DND-41 (cell line): ENCODE measurements around the gene NSMF.

Experiments used
- CTCF ChIP-seq: IDR thresholded peaks from 2 replicates; pipeline ENCODE4 v1.5.1; 2012; ENCODE audit warnings: borderline replicate concordance, low read length, moderate library complexity, mild to moderate bottlenecking; ENCODE audit not compliant: poor library complexity, severe bottlenecking; ENCODE audit errors: extremely low read depth
- EZH2 ChIP-seq: IDR thresholded peaks from 3 replicates; pipeline ENCODE4 v1.6.1; 2012; ENCODE audit warnings: borderline replicate concordance, low read depth, mild to moderate bottlenecking, moderate library complexity, low read length, inconsistent platforms; ENCODE audit not compliant: severe bottlenecking

DNA sequence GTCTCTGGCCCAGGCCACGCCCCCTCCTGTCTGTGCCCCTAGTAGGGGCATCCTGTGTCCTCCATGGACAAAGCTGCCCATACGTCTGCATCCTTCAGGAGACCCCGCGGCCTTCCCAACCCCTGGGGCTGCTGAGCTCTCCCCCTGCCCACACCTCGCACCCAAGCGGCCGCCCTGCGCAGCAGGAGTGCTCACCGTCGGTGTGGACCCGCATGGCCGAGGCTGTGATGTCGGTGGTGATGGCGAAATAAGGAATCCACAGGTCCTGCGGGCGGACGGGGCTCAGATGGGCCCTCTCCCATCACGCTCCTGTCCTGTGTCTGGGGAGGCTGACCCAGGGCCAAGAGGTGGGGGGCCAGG is 4.8 kb upstream of the NSMF start:
- TF ChIP-seq CTCF (no peak), EZH2 (no peak)
